HS-5 (cell line): ENCODE data around the gene TMEM131.

ENCODE experiments used
- DNase-seq: peaks from one replicate; pipeline ENCODE4 v3.0.0-alpha.2; 2012; ENCODE audit warnings: low read depth

TMEM131 gene

DNA sequence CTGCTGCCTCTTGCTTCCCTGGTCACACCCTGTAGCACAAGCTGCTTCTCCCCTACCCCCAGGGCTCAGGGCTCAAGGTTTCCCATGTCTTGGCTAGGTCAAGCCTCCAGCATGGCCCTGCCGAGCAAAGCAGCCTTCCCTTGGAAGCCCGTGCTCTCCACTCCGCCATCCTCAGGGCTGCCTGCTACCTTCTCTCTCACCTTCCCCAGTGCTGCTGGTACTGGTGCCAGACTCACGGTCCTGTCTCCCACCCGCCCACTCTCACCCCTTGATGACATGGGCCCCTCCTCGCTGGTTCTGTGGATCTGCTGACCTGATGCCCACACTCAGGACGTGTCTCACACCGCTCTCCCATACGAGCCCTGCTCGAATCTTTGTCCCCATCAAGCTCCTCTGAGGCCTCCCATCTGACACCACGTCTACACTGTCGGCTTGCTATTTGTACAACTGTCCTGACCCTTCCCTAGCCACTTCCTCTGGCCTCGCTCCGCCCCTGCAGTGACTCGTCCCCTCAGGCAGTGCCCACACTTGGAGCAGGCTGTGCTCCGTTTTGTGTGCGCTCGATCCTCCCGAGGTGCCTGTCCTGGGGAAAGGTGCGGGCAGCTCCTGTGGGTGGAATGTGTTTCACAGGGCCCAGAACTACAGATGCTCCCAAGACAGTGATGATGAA lies 232.4 kb downstream of the TMEM131 start:
- DNase-seq: no peak

DNA sequence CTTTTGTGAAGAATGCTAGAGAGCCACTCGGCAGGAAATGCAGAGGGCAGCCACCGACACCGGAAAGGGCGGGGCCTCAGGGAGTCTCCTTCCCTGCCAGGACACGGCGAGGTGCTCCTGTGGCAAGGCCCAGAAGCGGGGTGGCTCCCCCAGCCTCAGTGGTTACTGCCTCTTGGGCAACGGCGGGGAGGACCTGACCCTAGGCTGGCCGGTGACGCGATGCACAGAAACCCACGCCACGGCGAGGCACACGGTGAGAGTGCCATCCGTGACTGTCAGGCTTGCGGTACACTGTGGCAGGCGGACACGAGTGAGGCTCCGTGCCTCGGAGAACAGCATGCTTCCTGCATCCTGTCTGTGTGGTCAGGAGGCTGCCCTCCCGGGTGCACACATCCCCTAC lies 234.6 kb downstream of the TMEM131 start:
- no peak for DNase-seq

DNA sequence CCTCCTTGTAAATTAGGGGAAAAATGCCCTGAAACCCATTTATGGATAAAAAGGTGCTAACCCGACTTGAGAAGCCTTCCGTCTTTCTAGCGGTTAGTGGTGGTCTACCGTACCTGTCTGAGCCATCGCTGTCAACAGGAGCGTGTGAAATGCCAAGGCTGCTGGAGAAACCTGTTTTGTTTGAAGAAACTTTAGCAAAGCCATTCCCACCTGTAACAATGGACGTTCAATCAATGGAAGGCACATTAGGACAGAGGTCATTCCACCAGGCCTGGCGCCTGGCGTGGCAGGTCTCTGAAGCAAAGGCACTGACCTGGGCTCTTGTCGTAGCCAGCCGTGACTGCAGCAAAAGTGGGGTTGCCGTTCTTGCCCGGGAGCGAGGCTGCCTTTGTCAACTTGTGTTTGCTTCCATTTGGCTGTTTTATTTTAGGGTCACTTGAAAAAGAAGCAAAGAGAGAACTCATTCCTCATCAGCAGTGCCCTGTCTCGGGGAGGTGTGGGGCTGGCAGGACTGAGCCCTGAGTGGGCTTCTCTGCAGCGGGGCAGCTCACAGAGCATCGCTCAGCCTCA lies 235.2 kb downstream of the TMEM131 start:
- DNase-seq: no peak

DNA sequence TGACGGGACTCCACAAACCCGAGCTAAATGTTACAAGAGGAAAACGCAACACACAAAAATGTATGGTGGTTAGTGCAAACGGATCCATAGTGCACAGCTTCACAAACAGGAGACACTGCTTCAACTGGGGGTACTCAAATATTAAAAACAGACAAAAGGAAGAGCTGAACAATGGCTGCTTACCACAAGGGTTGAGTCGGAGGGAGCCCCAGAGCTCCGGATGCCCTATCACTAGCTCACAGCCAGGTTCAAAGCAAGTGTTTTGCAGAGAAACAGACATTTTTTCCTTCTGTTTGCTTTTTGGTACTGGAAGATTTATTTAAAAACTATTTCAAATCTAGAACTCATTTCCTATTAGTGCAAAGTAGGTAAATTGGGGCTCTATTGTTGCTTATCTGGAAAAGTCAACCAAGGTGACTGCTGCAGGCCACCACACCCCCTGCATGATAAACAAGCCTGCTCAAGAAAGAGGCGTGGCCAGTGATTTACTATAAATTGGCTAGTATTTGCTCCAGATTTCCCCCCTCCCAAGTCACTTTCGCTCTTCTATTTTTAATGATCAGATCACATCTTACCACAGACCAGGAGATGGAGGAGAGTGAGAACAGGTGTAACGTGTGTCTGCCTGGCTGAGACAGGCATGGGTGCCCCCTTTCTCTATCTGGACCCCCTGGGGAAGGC lies 235.9 kb downstream of the TMEM131 start:
- no peak for DNase-seq

DNA sequence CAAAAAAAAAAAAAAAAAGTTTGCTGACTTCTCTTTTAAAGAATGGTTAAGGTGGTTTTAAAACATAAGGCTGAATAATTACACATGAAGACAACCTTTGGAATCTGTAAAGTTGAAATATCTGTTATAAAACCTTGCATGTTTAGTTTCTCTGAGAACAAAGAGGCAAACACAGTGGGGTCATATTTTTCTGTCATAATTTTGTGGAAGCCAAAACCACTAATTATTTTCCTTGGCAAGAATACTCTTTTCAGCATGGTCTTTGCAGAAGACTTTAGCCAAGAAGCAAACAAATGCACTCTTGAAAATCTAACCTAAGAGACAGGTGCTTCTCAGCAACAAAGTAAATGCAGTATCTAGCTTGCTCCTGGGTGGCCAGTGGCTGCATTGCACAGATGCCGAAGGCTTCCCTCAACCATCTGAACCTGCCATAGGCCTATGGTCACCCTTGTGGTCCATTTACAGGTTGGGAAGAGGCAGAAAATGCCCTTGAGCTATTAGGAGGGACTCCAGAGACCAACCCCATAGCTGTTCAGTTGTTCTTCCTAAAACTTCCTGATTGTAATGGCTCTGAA lies 237.5 kb downstream of the TMEM131 start:
- no peak for DNase-seq

DNA sequence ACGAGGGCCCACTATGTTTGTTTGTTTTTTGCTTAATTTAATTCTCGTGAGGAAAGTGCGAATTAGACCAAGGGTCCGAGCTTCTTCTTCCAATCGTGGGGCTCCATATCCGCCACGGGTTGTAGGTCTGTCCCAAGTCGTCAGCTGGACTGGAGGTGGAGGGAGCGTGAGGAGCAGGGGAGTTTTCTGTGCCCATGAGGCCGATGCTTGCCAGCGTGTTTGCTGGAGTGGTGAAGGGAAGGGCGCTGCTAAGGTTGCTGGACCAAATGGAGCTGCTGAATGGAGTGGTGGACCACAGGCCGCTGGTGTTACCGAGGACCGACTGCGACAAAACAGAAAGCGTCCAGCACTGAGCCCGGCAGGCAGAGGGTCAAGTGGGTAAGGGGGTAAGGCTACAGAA lies 238.7 kb downstream of the TMEM131 start:
- DNase-seq: no peak

DNA sequence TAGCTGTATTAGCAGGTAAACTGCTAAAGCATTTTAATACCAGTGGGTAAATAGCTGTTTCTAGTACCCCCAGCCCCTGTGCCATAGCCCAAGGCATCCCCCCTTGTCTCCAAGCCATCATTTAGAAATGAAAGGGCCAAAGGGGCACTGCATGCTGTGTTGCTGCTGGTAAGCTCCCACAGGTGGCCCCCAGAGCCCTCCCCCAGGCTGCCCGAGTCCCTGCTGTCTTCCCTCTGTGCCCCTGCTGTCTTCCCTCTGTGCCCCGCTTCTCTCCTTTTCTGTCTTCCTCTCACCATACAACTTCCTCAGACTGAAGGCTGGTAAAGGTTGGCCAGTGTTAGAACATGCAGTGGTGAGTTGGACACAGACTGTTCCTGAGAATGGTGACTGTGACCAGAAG lies 240.3 kb downstream of the TMEM131 start:
- no peak for DNase-seq

DNA sequence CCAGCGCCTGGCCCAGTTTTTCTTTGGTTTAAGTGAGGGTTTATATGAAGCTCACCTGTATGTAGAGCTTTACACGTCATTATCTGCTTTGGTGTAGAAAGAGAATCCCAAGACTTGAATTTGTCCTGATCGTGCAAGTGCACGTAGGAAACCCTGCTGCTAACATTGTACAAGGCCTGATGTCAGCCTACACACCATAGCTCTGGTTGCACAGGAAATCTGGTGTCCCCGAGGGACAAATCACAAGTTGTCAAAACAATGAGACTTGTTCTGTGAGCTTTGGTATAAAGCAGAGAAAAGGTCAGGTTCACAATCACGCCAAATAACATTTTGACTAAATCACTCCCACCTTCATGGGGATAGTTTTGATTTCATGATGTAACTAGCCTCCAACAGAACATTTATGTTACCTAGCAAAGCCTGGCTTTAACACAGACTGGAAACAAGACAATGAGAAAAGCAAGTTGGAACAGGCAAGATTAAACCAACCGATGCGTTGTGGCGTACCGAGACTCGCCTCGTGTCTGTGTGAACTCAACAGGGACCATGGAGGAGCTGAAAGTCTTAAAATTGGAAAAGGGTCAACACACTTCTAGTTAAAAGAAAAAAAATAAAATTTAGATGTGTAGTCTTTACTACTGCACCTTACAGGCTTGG lies 240.9 kb downstream of the TMEM131 start:
- DNase-seq: no peak

DNA sequence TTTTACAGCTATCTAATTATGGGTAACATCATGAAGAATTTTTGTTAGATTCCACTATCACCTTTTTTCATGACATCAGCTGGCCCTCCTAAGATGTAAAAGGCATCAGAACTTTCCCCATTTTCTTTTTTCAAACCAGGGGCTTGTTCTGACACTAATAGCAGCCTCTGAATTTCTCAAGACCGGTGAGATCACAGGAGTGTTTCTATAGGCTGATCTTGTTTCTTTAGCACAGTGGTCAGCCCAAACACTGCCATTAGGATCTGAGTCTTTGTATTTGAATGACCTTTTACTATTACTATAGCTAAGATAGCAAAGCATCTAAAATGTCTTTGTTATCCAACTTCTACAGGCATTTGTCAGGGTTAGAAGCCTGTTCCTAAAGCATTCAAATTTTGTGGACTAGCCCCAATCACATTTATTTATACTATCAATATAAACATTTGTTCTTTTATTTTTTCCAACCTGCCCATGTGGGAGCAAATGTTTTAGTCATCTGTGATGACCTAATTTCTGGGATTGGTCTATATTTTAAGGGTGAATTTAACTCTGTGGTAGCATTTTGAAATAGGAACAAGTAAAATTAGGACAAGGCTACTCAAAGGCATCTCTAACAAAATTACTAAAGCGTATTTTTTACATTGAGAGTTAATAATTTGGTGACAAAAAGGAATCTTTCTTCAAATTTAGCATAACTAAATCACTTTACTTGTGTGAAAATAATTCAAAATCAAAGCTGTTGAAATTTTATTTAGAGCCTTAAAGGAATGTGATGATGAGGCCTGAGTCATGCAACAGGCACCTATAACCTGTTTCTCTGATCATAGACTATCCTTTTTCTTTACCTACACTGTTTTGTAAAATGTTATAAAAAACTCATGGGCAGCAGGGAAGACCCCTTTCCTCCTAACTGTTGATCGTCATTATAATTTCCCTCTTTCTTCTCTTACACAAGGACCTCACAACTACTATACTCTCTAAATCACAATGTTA lies 243.1 kb downstream of the TMEM131 start:
- peak; percentile 39 for DNase-seq

DNA sequence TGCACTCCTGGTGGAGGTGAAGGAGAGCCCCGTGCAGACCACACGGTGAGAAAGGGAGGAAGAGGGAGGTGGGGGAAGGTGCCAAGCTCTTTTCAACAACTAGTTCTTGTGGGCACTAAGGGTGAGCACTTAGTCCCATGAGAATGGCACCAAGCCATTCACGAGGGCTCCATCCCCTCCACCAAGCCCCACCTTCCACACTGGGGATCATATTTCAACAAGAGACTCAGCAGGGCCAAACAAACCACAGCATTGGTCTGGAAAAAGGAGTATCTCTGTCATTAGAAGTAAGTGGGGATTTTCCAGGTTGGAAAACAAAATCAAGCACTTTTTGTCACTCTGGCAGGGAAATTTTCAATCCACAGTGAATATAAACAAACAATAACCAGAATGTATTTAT lies 244.0 kb downstream of the TMEM131 start:
- DNase-seq: no peak

DNA sequence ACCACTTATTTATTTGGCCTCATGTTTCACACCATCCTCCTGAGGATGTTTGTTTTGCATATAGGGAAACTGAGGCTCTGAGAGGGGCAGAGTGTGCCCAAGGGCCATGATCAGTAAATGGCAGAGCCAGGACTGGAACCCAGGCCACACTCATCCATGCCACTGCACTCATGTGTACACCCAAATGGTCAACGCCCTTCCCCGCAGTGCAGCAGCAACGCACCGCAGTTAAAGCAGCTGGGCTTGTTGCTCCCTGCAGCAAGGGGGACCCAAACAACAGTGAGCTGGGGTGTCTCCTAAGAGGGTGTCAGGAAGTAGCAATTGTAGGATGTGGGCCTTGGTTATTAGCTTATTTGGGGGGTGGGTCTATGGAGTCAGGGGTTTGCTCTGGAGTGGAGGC lies 245.7 kb downstream of the TMEM131 start:
- no peak for DNase-seq

DNA sequence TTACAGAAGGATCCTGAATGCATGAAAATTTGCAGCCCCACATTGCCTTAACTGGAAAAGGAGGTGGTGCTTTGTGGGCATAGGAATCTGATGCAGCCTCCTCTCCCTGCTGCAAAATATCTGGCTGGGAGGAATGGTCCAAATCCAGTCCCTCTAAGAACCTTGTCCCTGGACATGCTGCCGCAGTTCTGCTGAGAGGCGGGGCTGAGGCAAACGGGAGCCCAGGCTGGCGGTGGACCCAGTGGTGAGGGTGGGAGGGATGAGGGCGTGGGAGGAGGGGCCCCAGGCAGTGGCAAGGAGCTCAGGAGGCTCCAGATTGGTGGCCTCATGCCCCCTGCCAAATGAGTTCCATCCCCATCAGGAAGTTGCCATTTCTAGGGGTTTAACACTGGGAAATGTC lies 246.2 kb downstream of the TMEM131 start:
- no peak for DNase-seq

DNA sequence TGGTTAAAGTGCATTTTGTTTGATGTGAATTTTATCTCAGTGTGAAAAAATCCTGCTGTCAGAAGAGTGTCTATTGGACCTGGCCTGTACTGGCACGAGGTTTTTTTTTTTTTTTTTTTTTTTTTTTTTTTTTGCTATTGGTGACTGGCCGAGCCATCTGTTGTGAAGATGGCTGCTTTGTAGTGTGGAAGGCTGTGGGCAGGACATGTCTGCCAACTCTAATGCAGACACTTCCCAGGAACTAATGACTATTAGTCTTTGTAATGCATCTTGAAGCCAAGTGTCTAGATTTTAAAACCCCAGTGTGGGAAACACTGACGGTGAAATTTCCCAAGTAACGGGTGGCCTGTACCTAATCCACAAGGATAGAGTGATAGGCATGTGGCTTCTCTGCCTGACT lies 248.0 kb downstream of the TMEM131 start:
- DNase-seq: no peak

DNA sequence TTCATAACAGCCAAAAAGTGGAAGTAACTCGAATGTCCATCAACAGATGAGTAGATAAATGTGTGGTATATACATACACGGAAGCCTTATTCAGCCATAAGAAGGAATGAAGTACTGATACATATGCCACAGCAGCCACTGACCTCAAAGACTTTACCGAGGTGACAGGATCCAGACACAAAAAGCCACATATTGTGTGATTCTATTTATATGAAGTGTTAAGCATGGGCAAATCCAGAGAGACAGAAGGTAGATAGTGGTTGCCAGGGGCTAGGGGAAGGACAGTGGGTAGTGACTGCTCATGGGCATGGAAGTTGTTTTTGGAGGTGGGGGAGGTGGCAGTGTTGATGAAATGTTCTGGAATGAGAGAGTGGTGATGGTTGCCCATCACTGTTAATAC lies 248.5 kb downstream of the TMEM131 start:
- no peak for DNase-seq

DNA sequence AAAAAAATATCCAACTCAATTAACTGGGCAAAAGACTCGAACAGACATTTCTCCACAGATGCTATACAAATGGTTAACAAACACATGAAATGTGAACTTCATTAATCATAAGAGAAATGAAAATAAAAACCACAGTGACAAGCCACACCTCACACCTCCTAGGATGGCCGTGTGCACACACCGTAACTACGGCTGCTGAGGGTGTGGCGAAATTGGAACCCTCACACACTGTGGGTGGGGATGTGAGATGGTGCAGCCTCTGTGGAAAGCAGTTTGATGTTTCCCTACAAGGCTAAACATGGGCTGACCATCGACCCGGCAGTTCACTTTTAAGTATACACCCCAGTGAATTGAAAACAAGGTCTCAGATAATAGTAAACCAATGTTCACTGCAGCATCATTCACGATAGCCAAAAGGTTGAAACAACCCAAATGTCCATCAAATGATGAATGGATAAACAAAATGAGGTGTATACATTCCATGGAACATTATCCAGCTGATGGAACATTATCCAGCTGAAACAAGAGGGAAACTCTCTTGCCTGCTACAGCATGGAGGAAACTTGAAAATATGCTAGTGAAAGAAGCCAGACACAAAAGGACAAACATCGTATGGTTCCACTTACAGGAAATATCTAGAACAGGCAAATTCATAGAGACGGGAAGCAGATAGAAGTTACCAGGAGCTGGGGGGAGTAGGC lies 250.1 kb downstream of the TMEM131 start:
- no peak for DNase-seq

DNA sequence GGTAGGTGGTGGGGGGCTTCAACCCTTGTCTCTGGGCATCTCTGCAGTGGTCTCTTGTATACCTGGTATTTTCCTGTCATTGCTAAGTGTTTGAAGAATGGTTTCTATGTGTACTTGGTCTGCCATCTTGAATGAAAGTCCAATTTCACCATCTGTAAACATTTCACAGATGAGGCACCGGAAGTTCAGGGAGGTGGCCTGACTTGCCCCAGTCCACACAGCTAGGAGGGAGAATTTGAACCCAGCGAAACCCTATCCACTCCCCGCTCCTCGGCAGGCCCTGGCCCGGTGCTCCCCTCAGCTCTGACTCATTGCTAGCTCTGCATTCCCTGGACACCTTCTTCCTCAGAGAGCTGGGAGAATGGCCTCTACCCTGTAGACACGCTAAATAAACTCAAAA lies 251.8 kb downstream of the TMEM131 start:
- no peak for DNase-seq

DNA sequence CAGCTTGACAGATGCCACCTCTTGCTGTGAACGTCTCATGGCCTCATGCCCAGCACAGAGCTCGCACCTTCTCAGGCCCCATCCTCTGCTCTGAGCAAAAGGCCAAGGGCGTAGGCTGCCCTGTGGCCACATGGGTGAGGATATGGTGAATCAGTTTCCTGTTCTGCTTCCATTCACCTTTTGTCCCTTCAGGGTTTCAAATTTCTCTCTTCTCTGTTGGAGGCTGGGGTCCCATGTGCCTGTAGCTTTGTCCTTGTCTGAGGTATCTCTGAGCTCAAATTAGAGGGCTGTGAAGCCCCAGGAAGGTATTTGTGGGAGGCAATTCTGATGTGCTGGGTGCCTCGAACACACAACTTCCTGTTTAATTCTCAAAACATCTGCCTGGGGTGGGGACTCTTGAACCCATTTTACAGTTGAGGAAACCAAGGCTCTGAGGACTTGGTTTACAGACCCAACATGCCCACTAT lies 253.3 kb downstream of the TMEM131 start:
- DNase-seq: no peak

DNA sequence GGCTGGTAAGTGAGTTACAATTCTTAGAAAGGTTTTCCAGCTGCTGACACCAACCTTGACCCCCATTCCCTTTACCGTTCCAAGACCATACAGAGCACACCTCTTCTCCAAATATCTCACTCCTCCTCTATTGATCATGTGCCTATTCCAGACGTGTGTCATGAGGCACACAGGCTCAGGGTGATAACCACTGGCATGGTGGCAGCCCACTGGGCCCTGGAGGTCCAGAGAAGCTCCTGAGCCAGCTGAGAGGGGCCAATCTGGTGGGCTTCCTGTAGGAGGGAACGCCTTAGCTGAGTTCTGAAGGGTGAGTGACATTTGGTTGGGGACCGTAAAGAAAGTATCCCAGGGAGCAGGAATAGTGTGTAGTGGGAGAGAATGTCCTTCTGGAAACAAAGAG lies 254.1 kb downstream of the TMEM131 start:
- no peak for DNase-seq

DNA sequence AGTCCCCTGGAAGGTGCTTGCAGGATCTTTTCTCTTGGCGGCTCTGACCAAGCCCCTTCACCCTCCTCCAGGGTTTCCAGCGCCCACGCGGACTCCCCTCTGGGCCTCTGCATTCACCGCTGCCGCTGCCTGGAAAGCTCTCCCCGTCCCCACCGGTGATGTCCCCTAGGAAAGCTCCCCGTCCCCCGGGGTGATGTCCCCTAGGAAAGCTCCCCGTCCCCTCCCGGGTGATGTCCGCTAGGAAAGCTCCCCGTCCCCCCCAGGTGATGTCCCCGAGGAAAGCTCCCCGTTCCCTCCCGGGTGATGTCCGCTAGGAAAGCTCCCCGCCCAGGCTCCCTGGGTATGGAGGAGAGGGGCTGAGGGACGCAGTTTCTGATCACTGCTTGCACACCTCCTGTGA lies 254.5 kb downstream of the TMEM131 start:
- no peak for DNase-seq

DNA sequence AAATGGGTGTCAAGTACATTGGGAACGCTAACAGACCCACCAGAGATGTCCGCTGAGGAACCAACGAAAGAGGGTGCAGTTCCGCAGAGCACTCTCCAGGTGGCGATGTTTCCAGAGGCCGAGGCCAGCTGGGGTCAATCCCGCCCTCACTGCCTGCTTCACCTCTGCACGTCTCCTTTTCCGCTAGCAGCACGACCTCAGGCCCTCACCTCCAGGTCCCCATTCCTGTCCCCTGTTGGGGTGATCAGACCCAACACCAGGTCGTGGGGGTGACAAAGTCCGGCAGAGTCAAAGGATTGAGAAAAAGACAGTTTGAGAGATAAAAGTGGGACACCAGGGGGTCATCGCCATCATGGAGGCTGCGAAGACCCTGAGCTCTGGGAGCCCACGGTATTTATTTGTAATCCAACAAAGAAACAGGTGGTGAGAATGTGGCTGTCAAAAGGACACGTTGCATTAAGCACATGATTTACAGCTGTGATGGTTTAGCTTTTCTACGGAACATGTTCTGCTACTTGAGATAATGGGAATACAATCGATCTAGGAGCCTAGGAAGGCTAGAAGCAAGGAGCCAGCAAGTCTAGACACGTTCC lies 255.1 kb downstream of the TMEM131 start:
- DNase-seq: no peak

DNA sequence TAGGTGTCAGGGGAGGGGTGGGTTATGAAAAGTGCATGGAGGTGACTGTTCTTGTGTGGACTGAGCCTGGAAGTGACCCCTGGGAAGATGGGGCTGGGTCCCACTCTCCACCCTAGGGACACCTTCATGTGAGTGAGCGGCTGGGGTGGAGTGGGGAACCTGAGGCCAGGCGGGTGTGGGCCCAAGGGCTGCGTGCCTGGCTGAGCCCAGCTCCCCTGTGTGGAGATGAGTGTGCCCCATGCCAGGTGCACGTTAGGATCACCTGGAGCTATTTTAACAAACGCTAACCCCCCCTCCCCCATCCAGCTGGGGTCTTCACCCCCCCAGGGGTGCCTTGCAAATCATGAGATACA lies 255.9 kb downstream of the TMEM131 start:
- no peak for DNase-seq
